ENCODE data around the gene PBX1. TPM values are rescaled to one million over a fixed set of nuclear protein-coding genes. Genes with fewer than 3 reads are reported as not detected.

Gene PBX1
- total RNA-seq, 4 donors from 2014 or later: 25.8 to 31.0 (median 27.1) TPM

GRCh38 chr1:164560556-164560955 is 1.6 kb downstream of the PBX1 start:
- WGBS, 2 donors: 3 to 11% methylated on average over 2 of the region's 2 CpGs

GRCh38 chr1:164561007-164561406 is 2.0 kb downstream of the PBX1 start:
- Histone ChIP-seq H3K4me1 (peaks cover 0 to 45% (median 7%) of the 10 kb centered on the region in 4 donors), H3K9me3 (no peaks in the 10 kb centered on the region), H3K4me3 (peak overlapping the region; percentile 48 to 76 (median 66)), H3K36me3 (no peaks in the 10 kb centered on the region), H3K27ac (peak overlapping the region in 3 of 4 donors; percentile 77 to 88 (median 87)), H3K27me3 (no peaks in the 10 kb centered on the region)
- WGBS, 2 donors: 11 to 16% methylated on average over 7 of the region's 7 CpGs
- TF ChIP-seq POLR2A (IDR thresholded peaks at IDR 0.05) (no peak), CTCF (IDR thresholded peaks at IDR 0.05) (no peak), EP300 (IDR thresholded peaks at IDR 0.05) (no peak)
- DNase-seq (ENCODE audit: low spot score in 2 of 2): no peak

More at GRCh38 chr1:164560556-164560955, 1.6 kb downstream of the PBX1 start:
- no peaks in the 10 kb centered on the region for H3K9me3 ChIP-seq
- H3K4me1 ChIP-seq: peaks cover 0 to 40% (median 5%) of the 10 kb centered on the region in 4 donors
- H3K27me3 ChIP-seq: no peaks in the 10 kb centered on the region
- DNase-seq (ENCODE audit: low spot score in 2 of 2): no peak
- H3K36me3 ChIP-seq: no peaks in the 10 kb centered on the region
- no peak for TF ChIP-seq POLR2A (IDR thresholded peaks at IDR 0.05)
- TF ChIP-seq CTCF (IDR thresholded peaks at IDR 0.05): no peak
- no peak for TF ChIP-seq EP300 (IDR thresholded peaks at IDR 0.05)
- H3K27ac ChIP-seq: peak overlapping the region; percentile 53 to 88 (median 82)
- peak overlapping the region; percentile 48 to 76 (median 66) for H3K4me3 ChIP-seq

- no peaks in the 10 kb centered on the region for H3K27me3 ChIP-seq
- H3K9me3 ChIP-seq: no peaks in the 10 kb centered on the region
- TF ChIP-seq POLR2A (IDR thresholded peaks at IDR 0.05): no peak
- no peak for TF ChIP-seq CTCF (IDR thresholded peaks at IDR 0.05)
- no peak for TF ChIP-seq EP300 (IDR thresholded peaks at IDR 0.05)
- H3K4me1 ChIP-seq: peaks cover 0 to 49% (median 7%) of the 10 kb centered on the region in 4 donors
- WGBS, 2 donors: 23 to 44% methylated on average over 1 of the region's 1 CpG
- DNase-seq (ENCODE audit: low spot score in 2 of 2): no peak
- peak overlapping the region in 3 of 4 donors; percentile 48 to 75 (median 58) for H3K4me3 ChIP-seq
- peak overlapping the region in 3 of 4 donors; percentile 77 to 88 (median 87) for H3K27ac ChIP-seq
- H3K36me3 ChIP-seq: no peaks in the 10 kb centered on the region
Observed at GRCh38 chr1:164561472-164561871, 2.5 kb downstream of the PBX1 start.

GRCh38 chr1:164562061-164562460 is 3.1 kb downstream of the PBX1 start:
- H3K4me3 ChIP-seq: peak overlapping the region in 3 of 4 donors; percentile 48 to 75 (median 58)
- H3K36me3 ChIP-seq: no peaks in the 10 kb centered on the region
- peak overlapping the region in 1 of 4 donors; percentile 87 for H3K27ac ChIP-seq
- H3K9me3 ChIP-seq: no peaks in the 10 kb centered on the region
- H3K4me1 ChIP-seq: peaks cover 0 to 52% (median 7%) of the 10 kb centered on the region in 4 donors
- no peaks in the 10 kb centered on the region for H3K27me3 ChIP-seq
- TF ChIP-seq EP300 (IDR thresholded peaks at IDR 0.05) (no peak), CTCF (IDR thresholded peaks at IDR 0.05) (no peak), POLR2A (IDR thresholded peaks at IDR 0.05) (no peak)
- DNase-seq (ENCODE audit: low spot score in 2 of 2): no peak

GRCh38 chr1:164562511-164562910 is 3.5 kb downstream of the PBX1 start:
- Histone ChIP-seq H3K36me3 (no peaks in the 10 kb centered on the region), H3K27ac (peak overlapping the region in 2 of 4 donors; percentile 8 to 18), H3K9me3 (no peaks in the 10 kb centered on the region), H3K4me3 (peak overlapping the region in 1 of 4 donors; percentile 75), H3K27me3 (no peaks in the 10 kb centered on the region), H3K4me1 (peaks cover 0 to 52% (median 7%) of the 10 kb centered on the region in 4 donors)
- DNase-seq (ENCODE audit: low spot score in 2 of 2): no peak
- 62 to 68% methylated on average over 4 of the region's 4 CpGs for WGBS, 2 donors
- TF ChIP-seq EP300 (IDR thresholded peaks at IDR 0.05) (no peak), POLR2A (IDR thresholded peaks at IDR 0.05) (no peak), CTCF (IDR thresholded peaks at IDR 0.05) (no peak)
